NCI-H82 treated with DMSO at 0.1 percent for 48 hours (cell line): ENCODE results near the gene P2RX6.
"Not testable (repeated sequence)": the region's sequence is repeated elsewhere in the genome, so short reads cannot be mapped to it uniquely, and the experiment has no call there.

ENCODE experiments used
- DNase-seq: peaks from one replicate; lab custom pipeline; 2025; ENCODE audit not compliant: unreplicated experiment; lab: John Stamatoyannopoulos, UW

P2RX6 gene

GRCh38 chr22:21071796-21072195, 56.8 kb downstream of the P2RX6 start:
- DNase-seq, result not testable (repeated sequence)

DNA sequence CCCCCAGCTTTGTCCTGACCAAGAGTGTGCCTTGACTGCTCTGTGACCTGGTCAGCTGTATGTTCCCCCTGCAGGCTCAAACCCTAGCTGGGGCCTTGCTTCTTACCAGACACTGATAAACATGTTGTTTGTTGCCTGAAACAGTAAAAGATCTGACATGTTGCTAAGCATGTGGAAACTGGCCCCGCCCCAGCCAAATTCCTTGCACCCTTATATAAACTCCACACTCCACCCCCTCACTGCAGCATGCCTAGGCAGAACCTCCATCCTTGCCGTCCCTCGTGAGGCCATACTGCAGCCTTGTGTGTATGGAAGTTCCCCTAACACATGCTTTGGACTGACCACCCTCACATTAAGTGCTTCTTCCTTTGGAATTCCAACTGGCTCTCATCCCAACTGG, 58.1 kb downstream of the P2RX6 start:
- no peak for DNase-seq

DNA sequence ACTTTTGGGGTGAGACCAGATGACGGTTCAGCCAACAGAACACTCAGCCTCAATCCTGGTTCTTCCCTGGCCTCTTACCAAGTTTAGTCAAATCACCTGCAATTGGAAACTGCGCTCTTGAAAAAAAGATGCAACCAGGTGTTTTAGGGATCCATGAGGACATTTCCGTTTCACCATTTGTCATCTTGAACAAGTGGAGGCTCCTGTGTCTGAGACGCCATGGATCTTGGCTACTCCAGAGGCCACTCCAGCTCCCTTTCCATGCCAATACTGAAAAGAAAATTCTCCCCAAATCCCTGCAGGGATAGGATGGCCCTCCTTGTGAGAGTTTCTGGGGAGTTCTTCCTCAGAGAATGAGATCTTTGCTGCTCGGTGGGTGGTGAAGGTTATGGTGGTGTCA, 58.5 kb downstream of the P2RX6 start:
- no peak for DNase-seq

- no peak for DNase-seq
Observed at GRCh38 chr22:21074102-21074715, 59.2 kb downstream of the P2RX6 start.

GRCh38 chr22:21075516-21076138, 60.7 kb downstream of the P2RX6 start:
- DNase-seq, result no peak

- no peak for DNase-seq
Observed at GRCh38 chr22:21076912-21077625, 62.1 kb downstream of the P2RX6 start.
